Activated T-helper 17 cell treated with anti-CD3 and anti-CD28 coated beads, Interleukin-2, amount 50 U/mL, for 72 hours (primary cell): ENCODE data around the gene RAB25. TPM values are rescaled to one million over a fixed set of nuclear protein-coding genes. Genes with fewer than 3 reads are reported as not detected.

Source experiments
- ATAC-seq: fragments of 150-1000 bp; cut with Tn5 transposase; replicated peaks from 2 replicates; pipeline ENCODE4 v1.10.0; 2021; ENCODE audit warnings: mild to moderate bottlenecking, moderate library complexity
- H3K27ac Mint-ChIP-seq: one replicate; pipeline ENCODE4 v1.8.0; 2022; ENCODE audit warnings: mixed read lengths
- H3K27me3 Mint-ChIP-seq: one replicate; pipeline ENCODE4 v1.8.0; 2022; ENCODE audit warnings: mixed read lengths
- H3K36me3 Mint-ChIP-seq: one replicate; pipeline ENCODE4 v1.8.0; 2022; ENCODE audit warnings: low read depth, mild to moderate bottlenecking, mixed read lengths
- H3K4me1 Mint-ChIP-seq: one replicate; pipeline ENCODE4 v1.8.0; 2022; ENCODE audit warnings: mixed read lengths
- H3K4me3 Mint-ChIP-seq: one replicate; pipeline ENCODE4 v1.8.0; 2022; ENCODE audit warnings: mild to moderate bottlenecking, mixed read lengths
- H3K9me3 Mint-ChIP-seq: one replicate; pipeline ENCODE4 v1.8.0; 2022; ENCODE audit warnings: mixed read lengths
- total RNA-seq, 2 donors: library from RNA; stranded (reverse); gene quantifications; one replicate each; pipeline ENCODE4 v1.2.3, GENCODE V29; 2022

Gene RAB25
- total RNA-seq, 2 donors from 2014 or later: 0.43 to 1.2 TPM

DNA sequence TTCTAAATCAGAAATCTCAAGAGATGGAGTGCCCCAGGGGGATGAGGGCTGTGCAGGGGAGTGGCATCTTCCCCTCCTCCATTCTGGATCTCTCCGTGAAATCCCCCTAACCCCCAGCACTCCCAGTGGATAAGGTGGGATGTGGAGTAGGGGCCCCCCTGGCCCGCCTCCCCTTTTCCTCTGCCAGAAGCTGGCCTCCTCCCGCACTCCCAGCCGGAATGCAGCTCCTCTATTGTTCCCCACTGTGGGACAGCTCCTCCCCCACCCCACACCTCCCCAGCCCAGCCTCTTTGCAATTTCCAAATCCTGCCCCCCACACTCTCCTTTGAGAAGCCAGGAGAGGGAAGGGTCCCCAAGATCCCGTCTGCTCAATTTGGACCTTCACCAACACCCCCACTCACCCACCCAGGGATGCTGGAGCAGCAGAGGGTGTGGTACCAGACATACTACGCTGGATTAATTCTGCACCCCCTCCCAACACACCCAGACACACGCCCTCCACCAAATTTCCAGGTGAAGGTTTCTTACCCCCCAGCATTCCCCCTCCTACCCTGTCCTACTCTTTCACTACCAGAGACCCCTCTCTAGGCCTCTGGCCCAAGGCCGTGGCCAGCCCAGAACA is 19.4 kb downstream of the RAB25 start:
- no peaks in the 10 kb centered on the region for H3K9me3 Mint-ChIP-seq
- peaks cover 8% of the 10 kb centered on the region for H3K27me3 Mint-ChIP-seq
- H3K4me1 Mint-ChIP-seq: no peaks in the 10 kb centered on the region
- no peak overlapping the region for H3K4me3 Mint-ChIP-seq
- no peaks in the 10 kb centered on the region for H3K36me3 Mint-ChIP-seq
- ATAC-seq: no peak
- H3K27ac Mint-ChIP-seq: no peak overlapping the region

DNA sequence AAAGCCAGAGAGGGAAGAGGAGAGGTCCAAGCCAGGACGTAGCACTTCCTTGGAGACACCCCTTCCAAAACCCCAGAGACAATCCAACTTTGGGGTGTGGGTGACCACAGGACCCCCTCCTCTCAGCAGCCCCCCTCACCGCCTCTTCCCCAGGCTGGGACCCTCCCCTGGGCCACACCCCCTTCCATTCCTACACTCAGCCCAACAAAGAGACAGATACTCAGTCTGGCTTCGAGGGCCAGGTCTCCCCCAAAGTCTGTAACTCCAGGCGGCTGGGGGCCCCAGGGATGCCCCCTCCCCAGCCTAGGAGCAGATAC is 19.9 kb downstream of the RAB25 start:
- Mint-ChIP-seq H3K36me3 (no peaks in the 10 kb centered on the region), H3K4me3 (peak overlapping the region; percentile 70), H3K9me3 (no peaks in the 10 kb centered on the region), H3K27ac (no peak overlapping the region), H3K27me3 (peaks cover 10% of the 10 kb centered on the region), H3K4me1 (no peaks in the 10 kb centered on the region)
- no peak for ATAC-seq

DNA sequence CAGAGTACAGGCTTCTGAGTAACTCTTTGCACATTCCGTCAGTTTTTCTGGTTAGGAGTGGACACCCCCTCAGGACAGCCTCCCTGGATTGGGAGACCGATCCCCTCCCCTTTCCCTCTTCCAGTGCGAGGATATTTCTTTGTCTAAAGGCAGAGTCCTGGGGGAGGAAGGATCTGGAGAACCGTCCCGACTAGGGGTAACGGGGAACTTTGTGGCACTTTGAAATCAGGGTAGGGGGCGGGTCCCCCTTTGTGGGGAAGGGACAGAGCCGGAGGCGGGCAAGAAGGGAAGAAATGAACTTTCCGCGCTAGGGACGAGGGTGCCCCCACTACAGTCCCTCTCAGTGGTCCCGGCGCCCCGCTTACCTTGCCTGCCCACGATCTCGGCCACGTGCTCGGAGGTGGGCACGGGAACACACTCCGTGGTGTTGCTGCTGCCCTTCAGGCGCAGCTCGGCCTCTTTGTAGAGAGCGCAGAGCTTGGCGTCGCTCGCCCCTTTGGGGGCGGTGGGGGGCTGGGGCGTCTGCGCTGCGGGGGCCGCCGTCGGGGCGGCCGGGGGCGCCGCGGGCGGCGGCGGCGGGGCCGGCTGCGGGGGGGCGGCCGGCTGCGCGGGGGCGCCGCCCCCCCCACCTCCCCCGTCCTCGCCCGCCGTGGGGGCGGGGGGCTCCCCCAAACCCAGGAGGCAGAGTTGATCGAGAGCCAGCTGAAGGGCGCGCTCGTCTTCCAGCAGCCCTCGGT is 20.4 kb downstream of the RAB25 start:
- no peak for ATAC-seq
- peaks cover 10% of the 10 kb centered on the region for H3K27me3 Mint-ChIP-seq
- H3K27ac Mint-ChIP-seq: no peak overlapping the region
- H3K36me3 Mint-ChIP-seq: no peaks in the 10 kb centered on the region
- H3K4me3 Mint-ChIP-seq: peak overlapping the region; percentile 70
- no peaks in the 10 kb centered on the region for H3K4me1 Mint-ChIP-seq
- no peaks in the 10 kb centered on the region for H3K9me3 Mint-ChIP-seq

DNA sequence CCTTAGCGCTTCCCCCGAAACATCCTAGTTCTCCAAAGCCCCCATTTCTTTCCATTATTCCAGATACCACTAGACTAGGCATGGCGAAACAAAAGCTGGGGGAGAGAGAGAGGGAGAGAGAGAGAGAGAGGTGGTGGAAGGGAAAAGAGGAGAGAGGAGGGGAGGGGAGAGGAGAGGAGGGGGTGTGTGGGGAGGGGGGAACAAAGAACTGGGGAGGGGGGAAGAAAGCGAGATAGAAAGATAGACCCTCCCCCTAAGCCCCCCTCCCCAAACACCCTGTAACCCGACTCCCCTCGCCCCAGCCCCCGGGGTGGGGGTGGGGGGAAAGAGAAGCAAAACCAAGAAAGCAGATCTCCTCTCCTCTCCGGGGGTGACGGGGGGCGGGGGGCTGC is 21.0 kb downstream of the RAB25 start:
- Mint-ChIP-seq H3K9me3 (no peaks in the 10 kb centered on the region), H3K27me3 (peaks cover 12% of the 10 kb centered on the region), H3K4me1 (no peaks in the 10 kb centered on the region), H3K4me3 (peak overlapping the region; percentile 70), H3K27ac (no peak overlapping the region), H3K36me3 (no peaks in the 10 kb centered on the region)
- ATAC-seq: no peak

DNA sequence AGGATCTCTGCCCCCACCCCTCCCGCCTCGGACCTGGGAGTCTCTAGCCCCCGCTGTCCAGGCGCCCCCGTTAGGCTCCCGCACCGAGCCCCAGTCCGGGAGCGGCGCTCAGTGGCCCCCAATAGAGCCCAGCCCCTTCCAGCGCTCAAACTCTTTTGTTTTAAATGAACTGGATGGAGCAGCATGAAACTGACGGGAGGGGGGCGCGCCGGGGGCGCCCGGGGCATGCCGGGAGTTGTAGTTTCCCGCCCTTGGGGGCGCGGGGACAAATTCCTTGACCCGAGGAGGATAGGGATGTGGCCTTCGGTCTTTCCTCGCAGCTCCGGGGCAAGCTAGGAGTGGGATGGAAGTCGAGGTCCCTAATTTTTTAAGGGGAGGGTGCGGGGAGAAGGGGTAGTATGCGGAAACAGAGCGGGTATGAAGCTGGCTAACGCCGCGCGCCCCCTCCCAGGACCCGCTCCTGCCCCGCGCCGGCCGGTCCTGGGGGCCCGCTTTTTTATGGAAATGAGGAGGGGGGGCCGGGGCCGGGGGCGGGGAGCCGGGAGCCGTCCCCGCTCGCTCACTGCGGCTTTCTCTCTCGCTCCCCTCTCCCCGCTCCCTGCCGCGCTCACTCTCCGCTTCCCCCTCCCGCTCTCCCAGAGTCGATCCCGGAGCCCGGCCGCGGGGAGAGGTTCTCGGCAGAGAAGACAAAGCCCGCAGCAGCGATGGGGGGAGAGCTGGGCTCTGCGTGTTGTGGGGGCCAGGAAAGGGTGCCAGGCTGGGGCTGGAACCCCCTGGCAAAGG is 21.5 kb downstream of the RAB25 start, which contains the start of gene MEX3A:
Gene MEX3A, minus strand, starts transcription at position 157 of the 783 bp plus-strand sequence. CDS start 467 bp downstream, outside the sequence.
- no peaks in the 10 kb centered on the region for H3K9me3 Mint-ChIP-seq
- H3K4me3 Mint-ChIP-seq: peak within 1 kb of the TSS; percentile 70
- no peaks in the 10 kb centered on the region for H3K36me3 Mint-ChIP-seq
- ATAC-seq: peak; percentile 78
- no peak within 1 kb of the TSS for H3K27ac Mint-ChIP-seq
- peaks cover 15% of the 10 kb centered on the region for H3K27me3 Mint-ChIP-seq
- H3K4me1 Mint-ChIP-seq: no peaks in the 10 kb centered on the region

DNA sequence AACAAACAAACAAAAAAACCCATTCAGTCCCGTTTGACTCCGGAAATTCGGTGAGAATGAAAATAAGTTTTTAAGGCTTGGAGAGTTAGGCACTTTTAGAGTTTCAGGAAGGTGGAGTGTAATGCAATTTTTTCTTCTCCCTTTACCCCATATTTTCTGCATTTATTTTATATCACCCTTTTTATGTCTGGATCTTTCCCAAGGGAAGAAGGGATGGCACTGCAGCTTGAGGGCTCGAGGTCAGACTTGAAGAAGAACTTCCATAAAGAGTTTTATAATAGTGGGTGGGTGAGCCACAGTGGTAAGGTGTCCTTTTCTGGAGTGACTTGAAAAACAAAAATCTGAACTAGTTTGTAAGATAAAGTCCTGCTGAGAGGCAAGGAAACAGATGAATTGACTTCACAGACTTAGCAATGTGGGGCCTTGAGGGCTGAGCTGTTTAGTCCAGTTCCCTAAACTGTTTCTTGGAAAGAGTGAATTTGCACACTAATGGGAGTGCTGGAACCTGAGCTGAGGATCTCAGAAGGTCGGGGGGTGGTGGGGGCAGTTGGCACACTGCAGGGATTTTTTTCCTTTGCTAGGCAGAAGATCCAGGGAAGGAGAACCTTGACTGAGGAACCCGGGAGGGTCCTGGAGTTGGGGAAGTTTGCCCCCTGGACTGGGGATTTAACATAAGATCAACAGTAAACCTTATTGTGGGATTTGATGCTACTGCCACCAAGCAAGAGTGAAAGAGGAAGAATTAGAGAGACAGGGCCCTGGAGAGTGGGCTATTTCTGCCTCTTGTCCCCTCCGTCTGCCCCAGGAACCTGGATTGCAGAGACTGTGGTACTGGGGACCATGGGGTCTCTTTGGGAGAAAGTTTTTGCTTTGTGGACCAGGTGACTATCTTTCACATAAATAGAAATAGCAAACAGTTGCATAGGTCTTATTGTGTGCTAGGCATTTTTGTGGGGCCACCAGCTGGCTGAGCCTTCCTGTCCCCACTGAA is 23.1 kb downstream of the RAB25 start:
- Mint-ChIP-seq H3K4me3 (peak overlapping the region; percentile 70), H3K27ac (no peak overlapping the region), H3K9me3 (no peaks in the 10 kb centered on the region), H3K27me3 (peaks cover 15% of the 10 kb centered on the region), H3K4me1 (no peaks in the 10 kb centered on the region), H3K36me3 (no peaks in the 10 kb centered on the region)
- no peak for ATAC-seq

DNA sequence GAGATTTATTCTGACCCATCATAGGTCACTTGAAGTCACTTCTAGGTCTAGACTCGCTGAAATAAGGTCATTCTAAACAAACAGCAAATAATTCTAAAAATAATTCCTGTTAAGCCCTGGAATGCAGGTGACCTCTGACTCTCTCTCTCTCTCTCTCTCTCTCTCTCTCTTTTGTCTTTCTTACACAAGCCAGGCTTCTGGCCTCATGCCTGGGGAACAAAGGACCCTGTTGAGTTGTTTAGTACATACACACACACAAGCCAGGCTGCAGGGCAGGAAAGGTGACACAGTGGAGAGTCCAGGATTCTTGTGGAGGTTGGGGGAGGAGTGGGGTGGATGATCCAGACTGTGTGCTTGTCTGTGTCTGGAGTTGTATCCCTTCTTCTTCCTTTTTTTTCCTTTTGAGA is 25.3 kb downstream of the RAB25 start:
- Mint-ChIP-seq H3K36me3 (no peaks in the 10 kb centered on the region), H3K27me3 (peaks cover 15% of the 10 kb centered on the region), H3K9me3 (no peaks in the 10 kb centered on the region), H3K27ac (no peak overlapping the region), H3K4me1 (peaks cover 6% of the 10 kb centered on the region), H3K4me3 (no peak overlapping the region)
- no peak for ATAC-seq

DNA sequence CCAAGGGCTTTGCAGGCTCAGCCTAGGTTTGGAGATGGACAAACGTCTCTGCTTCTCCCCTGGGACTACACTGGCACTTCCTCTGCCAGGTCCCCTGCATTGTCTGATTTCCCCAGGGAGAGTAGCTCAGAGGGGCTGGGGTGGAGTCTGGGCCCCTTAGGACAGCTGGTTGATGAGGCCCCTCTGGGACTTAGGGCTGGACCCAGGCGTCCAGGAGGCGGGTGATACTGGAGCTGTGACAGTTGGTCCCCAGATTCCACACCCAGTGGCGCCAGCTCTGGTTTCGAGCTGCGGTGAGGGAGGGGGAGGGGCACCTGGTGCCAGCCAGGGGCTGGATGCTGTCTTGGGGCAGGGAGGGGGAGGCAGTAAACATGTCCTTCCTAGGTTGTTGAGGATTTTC is 28.7 kb downstream of the RAB25 start:
- no peaks in the 10 kb centered on the region for H3K9me3 Mint-ChIP-seq
- H3K4me3 Mint-ChIP-seq: no peak overlapping the region
- H3K36me3 Mint-ChIP-seq: no peaks in the 10 kb centered on the region

DNA sequence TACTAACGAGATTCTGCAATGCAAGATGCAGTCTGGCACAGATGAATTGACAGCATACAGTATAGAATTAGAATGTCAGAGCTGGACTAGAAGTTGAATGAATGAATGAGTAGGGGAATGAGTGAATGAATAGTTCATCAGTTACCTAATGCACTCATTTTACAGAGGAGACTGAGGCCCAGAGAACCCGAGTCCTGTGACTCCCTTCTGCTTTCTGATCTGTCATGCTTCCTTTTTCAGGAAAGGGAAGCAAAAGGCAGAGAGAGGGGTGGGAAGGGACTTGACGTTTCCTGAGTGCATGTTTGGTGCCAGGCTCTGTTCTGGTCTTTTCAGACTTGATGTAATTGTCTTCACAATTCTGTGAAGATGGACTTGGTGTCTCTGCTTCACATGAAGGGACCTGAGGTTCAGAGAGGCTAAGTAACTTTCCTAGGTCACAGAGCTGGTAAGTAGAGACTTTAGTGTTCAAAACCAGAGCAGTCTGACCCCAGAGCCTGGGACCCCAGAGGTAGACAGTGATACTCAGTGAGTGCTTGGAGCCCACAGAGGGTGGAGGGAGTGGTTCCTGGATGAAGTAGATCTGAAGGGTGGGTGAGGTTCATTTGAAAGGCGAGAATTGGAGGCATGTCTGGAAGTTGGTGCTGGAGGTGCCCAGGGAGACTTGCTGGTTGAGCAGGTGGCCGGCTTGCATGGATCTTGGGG is 29.3 kb downstream of the RAB25 start:
- ATAC-seq: no peak
- Mint-ChIP-seq H3K27me3 (peaks cover 7% of the 10 kb centered on the region), H3K36me3 (no peaks in the 10 kb centered on the region), H3K9me3 (no peaks in the 10 kb centered on the region), H3K27ac (no peak overlapping the region), H3K4me1 (peaks cover 6% of the 10 kb centered on the region), H3K4me3 (no peak overlapping the region)

More for the DNA sequence above, 28.7 kb downstream of the RAB25 start:
- no peak for ATAC-seq
- Mint-ChIP-seq H3K27ac (no peak overlapping the region), H3K27me3 (peaks cover 9% of the 10 kb centered on the region), H3K4me1 (peaks cover 6% of the 10 kb centered on the region)

DNA sequence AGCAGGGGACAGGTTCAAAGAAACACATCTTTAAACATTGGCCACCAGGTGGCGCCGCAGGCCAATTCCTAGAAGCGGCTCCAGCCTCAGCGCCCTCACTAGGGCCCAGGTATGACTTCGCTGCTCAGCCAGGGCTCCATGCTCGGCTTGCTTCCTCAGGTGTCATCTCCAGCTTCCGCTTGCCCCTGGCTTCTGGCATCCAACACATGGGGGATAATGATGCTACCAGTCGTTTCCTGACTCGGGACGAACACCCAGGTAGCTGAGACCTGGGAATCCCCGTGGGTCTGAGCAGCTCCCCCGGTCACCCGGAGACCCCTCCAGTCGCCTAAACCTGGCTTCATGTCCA is 29.9 kb downstream of the RAB25 start:
- Mint-ChIP-seq H3K27ac (no peak overlapping the region), H3K9me3 (no peaks in the 10 kb centered on the region), H3K4me1 (peaks cover 9% of the 10 kb centered on the region), H3K36me3 (no peaks in the 10 kb centered on the region), H3K4me3 (no peak overlapping the region), H3K27me3 (peaks cover 4% of the 10 kb centered on the region)
- peak; percentile 98 for ATAC-seq

DNA sequence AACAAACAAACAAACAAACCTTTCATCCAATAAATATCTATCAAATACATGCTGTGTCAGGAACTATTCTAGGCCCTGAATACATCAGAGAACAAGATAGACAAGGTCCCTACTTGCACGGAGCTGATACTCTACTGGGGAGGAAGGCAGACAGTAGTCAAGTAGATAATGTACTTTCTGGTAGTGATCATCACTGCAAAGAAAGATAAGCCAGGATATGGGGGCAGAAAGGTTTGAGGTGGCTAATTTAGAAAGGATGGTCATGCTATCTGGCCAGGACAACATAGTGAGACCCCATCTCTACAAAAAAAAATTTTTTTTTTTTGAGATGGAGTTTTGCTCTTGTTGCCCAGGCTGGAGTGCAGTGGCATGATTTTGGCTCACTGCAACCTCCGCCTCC is 30.6 kb downstream of the RAB25 start:
- Mint-ChIP-seq H3K27me3 (peaks cover 4% of the 10 kb centered on the region), H3K4me3 (no peak overlapping the region), H3K27ac (no peak overlapping the region), H3K9me3 (no peaks in the 10 kb centered on the region), H3K36me3 (peaks cover 2% of the 10 kb centered on the region), H3K4me1 (peaks cover 15% of the 10 kb centered on the region)
- no peak for ATAC-seq

DNA sequence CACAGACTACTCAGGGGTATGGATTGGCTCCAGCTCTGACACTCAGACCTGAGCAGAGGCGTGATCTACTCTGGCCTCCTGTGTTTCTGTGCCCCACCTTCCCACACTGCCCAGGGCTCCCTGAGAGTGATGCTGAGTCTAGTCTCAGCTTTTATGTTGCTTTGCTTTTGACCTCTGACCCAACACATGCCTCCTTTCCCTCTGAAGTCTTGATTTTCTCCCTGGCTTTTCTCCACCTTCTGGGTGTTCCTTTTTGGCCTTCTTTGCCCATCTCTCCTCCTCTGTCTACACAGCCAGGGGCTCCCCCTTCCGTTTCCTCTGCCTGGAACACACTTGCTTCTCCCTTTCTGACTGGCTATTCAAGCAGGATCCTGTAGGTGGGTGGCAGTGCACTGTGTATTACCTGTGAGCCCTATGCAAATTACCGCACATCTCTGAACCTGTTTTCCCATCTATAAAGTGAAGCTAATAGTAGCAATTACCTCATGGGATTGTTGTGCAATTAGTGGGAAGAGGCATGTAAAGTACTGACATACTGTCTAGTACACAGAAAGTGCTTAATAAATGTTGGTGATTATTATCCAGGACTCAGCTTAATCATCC is 35.0 kb downstream of the RAB25 start:
- peak; percentile 25 for ATAC-seq
- peak overlapping the region; percentile 65 for H3K4me3 Mint-ChIP-seq
- H3K36me3 Mint-ChIP-seq: peaks cover 9% of the 10 kb centered on the region
- no peaks in the 10 kb centered on the region for H3K9me3 Mint-ChIP-seq
- H3K27me3 Mint-ChIP-seq: no peaks in the 10 kb centered on the region
- peaks cover 39% of the 10 kb centered on the region for H3K4me1 Mint-ChIP-seq
- peak overlapping the region; percentile 99 for H3K27ac Mint-ChIP-seq

DNA sequence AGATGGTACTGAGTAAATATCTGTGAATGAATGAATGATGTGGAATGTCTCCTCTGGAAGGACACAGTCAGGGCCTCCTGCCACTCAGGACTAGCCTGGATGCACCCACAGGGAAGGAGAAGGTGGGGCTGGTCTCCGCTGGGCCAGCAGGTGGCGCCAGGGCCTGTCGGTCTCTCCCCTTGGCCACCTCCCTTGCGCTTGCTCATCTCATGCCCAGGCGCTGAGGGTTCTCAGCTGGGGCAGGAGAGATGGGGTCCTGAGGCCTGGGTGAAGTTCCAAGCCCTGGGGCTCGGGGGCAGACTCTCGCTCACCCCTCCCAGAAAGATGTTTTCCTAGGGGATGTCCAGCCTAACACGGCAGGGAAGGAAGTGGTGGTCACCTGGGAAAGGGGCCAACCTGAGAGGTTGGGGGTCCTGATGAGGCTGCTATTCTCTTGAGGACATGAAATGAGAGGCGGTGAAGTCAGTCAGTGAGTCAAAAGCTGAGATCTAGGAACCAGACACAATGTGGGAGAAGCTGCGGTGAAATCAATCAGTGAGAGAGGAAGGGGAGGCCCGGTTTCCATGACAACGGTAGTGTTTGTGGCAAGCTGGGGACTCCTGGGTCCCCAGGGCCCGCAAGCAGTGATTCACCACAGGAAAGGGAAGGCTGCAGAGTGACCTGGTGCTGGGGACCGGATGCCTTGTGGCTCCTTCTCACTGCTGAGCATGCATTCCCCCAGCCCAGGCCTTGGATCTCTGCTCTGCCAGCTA is 35.9 kb downstream of the RAB25 start:
- no peaks in the 10 kb centered on the region for H3K9me3 Mint-ChIP-seq
- H3K27ac Mint-ChIP-seq: peak overlapping the region; percentile 99
- ATAC-seq: peak; percentile 80
- H3K4me3 Mint-ChIP-seq: peak overlapping the region; percentile 65
- H3K4me1 Mint-ChIP-seq: peaks cover 45% of the 10 kb centered on the region
- no peaks in the 10 kb centered on the region for H3K27me3 Mint-ChIP-seq
- H3K36me3 Mint-ChIP-seq: peaks cover 9% of the 10 kb centered on the region
